Uterus (tissue), 4 donors: ENCODE results near the gene GNG7. TPM values are rescaled to one million over a fixed set of nuclear protein-coding genes. Genes with fewer than 3 reads are reported as not detected.
A peak's percentile ranks its signal among the peaks of the same experiment; 100 is the strongest.
"Not testable (repeated sequence)": the region's sequence is repeated elsewhere in the genome, so short reads cannot be mapped to it uniquely, and the experiment has no call there.

Experiments
- DNase-seq, 2 donors: peaks; one replicate each; pipeline ENCODE4 v3.0.0-alpha.2; 2019 to 2020
- H3K27ac ChIP-seq, 2 donors: fragments of 200-600 bp; sonication (generic); 1 replicate in 1 of 2; 2 replicates in 1 of 2; pipeline ENCODE4 v1.5.1; 2016 to 2018
- H3K27me3 ChIP-seq, 2 donors: fragments of 200-600 bp; sonication (generic); one replicate each; pipeline ENCODE4 v1.5.1; 2018 to 2019; ENCODE audit warnings: control low read depth in 1 of 2
- H3K36me3 ChIP-seq, 2 donors: fragments of 200-600 bp; sonication (generic); one replicate each; pipeline ENCODE4 v1.5.1; 2019; ENCODE audit warnings: control low read depth in 1 of 2
- H3K4me1 ChIP-seq, 2 donors: fragments of 200-600 bp; sonication (generic); one replicate each; pipeline ENCODE4 v1.5.1; 2018 to 2019; ENCODE audit warnings: control low read depth in 1 of 2
- H3K4me3 ChIP-seq, 2 donors: fragments of 200-600 bp; sonication (generic); 1 replicate in 1 of 2; 2 replicates in 1 of 2; pipeline ENCODE4 v1.5.1; 2018 to 2019; ENCODE audit warnings: mild to moderate bottlenecking in 1 of 2
- H3K9me3 ChIP-seq, 2 donors: fragments of 200-600 bp; sonication (generic); one replicate each; pipeline ENCODE4 v1.5.1; 2019; ENCODE audit warnings: control low read depth in 1 of 2
- POLR2A ChIP-seq, 2 donors: fragments of 450-650 bp; IDR thresholded peaks; one replicate each; pipeline ENCODE4 v1.6.1; 2016; ENCODE audit warnings: antibody characterized with exemption in 2 of 2, mild to moderate bottlenecking in 1 of 2, moderate library complexity in 1 of 2
- intact Hi-C: fragments of 100-400 bp; cut with DNase I; formaldehyde crosslinking; loops from one replicate; pipeline ENCODE4 v1.15.1; 2023; ENCODE audit warnings: low total_unique reads
- total RNA-seq, 4 donors: library from RNA; depleted of rRNA in 3 of 4; stranded (reverse); fragments of >200 nt in 3 of 4; gene quantifications; one replicate each; pipeline versions ENCODE4 v1.1.0 to v1.2.4, GENCODE V29; 2014 to 2023
- TF ChIP-seq, protein P1 (sequence below), 4 experiments: fragments of 200-600 bp in 2 of 4; fragments of 450-650 bp in 2 of 4; sonication (generic) in 2 of 4; IDR thresholded peaks; one replicate each; pipeline ENCODE4 v1.5.1; 2016 to 2019; ENCODE audit warnings: antibody characterized with exemption in 4 of 4, mild to moderate bottlenecking in 2 of 4, moderate library complexity in 1 of 4
- donor health status: DM: yes; HTN: yes; CAD: no.

The GNG7 gene
- total RNA-seq, 4 donors from 2014 or later = 0.88 to 11.1 (median 3.2) TPM

DNA sequence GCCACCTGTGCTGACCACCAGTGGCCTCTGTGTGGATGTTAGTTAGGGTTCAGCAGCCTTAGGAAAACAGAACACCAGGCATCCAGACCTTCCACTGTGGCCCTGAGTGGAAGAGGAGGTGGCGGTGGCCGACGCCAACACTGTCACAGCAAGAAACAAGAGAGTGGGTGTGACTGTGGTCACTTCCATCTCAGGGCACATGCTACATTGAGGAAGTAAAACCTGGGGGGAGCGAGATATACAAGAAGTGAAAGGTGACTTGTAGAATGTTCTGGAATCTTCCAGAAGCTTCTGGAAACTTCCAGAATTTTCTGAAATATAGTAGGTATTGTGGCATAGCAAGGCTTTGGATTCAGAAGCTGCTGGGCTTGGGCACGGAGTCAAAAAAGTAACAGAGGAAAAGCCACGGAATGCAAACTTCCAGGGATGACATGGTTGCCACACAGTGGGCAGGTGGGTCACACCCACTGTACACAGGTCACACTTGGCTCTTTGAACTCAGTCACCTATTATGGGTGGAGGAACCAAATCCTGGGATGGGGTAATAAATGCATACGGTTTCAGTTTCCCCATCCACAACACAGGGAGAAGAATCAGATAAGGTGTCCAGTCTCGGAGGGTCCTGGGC lies 24.3 kb downstream of the GNG7 start:
- Histone ChIP-seq H3K36me3 (no peaks in the 10 kb centered on the region), H3K9me3 (no peaks in the 10 kb centered on the region), H3K27me3 (no peaks in the 10 kb centered on the region), H3K27ac (no peak overlapping the region), H3K4me1 (no peaks in the 10 kb centered on the region), H3K4me3 (no peak overlapping the region)
- TF ChIP-seq POLR2A (IDR thresholded peaks at IDR 0.05) = no peak
- TF ChIP-seq, protein P1, sequence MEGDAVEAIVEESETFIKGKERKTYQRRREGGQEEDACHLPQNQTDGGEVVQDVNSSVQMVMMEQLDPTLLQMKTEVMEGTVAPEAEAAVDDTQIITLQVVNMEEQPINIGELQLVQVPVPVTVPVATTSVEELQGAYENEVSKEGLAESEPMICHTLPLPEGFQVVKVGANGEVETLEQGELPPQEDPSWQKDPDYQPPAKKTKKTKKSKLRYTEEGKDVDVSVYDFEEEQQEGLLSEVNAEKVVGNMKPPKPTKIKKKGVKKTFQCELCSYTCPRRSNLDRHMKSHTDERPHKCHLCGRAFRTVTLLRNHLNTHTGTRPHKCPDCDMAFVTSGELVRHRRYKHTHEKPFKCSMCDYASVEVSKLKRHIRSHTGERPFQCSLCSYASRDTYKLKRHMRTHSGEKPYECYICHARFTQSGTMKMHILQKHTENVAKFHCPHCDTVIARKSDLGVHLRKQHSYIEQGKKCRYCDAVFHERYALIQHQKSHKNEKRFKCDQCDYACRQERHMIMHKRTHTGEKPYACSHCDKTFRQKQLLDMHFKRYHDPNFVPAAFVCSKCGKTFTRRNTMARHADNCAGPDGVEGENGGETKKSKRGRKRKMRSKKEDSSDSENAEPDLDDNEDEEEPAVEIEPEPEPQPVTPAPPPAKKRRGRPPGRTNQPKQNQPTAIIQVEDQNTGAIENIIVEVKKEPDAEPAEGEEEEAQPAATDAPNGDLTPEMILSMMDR (IDR thresholded peaks at IDR 0.05) = no peak
- no peak for DNase-seq
- intact Hi-C loops = no loop called here

DNA sequence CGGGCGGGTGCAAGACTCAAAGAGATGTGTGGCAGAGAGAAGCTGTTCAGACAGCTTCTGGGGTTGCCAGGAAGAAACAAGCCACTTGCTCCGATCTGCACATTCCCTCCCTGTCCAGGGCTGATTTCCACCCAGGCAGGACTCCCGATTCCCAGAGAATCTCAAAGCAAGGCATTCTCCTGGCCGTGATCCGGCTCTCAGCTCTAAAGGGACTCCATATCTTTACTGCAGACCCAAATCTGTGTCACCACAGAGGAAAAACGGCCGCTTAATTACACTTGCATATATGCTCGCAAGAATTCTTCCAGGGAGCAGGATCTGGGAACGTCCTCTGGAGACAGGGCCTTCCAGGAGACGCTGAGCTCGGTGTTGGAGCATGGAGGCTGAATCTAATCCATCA lies 25.7 kb downstream of the GNG7 start:
- Histone ChIP-seq H3K9me3 (no peaks in the 10 kb centered on the region), H3K27me3 (no peaks in the 10 kb centered on the region), H3K36me3 (no peaks in the 10 kb centered on the region), H3K4me3 (no peak overlapping the region), H3K27ac (no peak overlapping the region), H3K4me1 (no peaks in the 10 kb centered on the region)
- intact Hi-C loops = no loop called here
- TF ChIP-seq, protein P1 (IDR thresholded peaks at IDR 0.05) = no peak
- TF ChIP-seq POLR2A (IDR thresholded peaks at IDR 0.05) = no peak
- no peak for DNase-seq

DNA sequence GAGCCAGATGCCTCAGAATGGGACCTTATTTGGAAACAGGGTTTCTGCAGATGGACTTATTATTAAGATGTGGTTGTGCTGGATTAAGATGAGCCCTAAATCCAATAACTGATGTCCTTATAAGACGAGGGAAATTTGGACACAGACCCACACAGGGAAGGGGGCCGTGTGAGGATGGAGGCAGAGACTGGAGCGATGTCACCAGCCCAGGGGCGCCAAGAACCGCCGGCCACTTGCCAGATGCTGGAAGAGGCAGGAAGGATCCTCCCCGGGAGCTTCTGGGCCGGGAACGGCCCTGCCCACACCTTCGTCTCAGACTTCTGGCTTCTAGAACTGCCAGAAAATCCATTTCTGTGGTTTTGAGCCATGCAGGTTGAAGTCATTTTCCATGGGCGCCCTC lies 26.6 kb downstream of the GNG7 start:
- peak in 1 of 2 donors; percentile 27 for DNase-seq
- no peaks in the 10 kb centered on the region for H3K9me3 ChIP-seq
- intact Hi-C loops = no loop called here
- no peak overlapping the region for H3K27ac ChIP-seq
- no peaks in the 10 kb centered on the region for H3K36me3 ChIP-seq
- no peaks in the 10 kb centered on the region for H3K27me3 ChIP-seq
- no peak overlapping the region for H3K4me3 ChIP-seq
- H3K4me1 ChIP-seq = no peaks in the 10 kb centered on the region
- TF ChIP-seq POLR2A (IDR thresholded peaks at IDR 0.05) = no peak
- TF ChIP-seq, protein P1 (IDR thresholded peaks at IDR 0.05) = no peak

DNA sequence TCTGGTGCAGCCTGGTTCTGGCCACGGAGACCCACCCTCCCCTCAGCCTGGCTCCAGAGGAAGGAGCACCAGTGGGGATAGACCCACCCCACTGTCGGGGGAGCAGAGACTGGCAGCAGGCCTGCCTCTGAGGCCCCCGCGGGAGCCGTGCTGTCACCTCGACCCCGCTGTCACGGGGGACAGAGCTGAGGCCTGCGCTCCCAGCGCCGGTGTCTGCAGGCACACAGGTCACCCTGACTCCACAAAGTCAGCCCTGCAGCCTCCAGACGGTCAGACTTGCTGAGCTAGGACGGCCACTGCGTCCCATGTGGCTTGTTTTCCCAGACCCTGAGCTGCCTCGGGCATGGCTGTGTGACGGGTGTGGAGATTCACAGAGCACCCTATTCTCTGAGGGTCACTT lies 32.3 kb downstream of the GNG7 start:
- no peak for DNase-seq
- H3K27me3 ChIP-seq = no peaks in the 10 kb centered on the region
- no peak overlapping the region for H3K4me3 ChIP-seq

DNA sequence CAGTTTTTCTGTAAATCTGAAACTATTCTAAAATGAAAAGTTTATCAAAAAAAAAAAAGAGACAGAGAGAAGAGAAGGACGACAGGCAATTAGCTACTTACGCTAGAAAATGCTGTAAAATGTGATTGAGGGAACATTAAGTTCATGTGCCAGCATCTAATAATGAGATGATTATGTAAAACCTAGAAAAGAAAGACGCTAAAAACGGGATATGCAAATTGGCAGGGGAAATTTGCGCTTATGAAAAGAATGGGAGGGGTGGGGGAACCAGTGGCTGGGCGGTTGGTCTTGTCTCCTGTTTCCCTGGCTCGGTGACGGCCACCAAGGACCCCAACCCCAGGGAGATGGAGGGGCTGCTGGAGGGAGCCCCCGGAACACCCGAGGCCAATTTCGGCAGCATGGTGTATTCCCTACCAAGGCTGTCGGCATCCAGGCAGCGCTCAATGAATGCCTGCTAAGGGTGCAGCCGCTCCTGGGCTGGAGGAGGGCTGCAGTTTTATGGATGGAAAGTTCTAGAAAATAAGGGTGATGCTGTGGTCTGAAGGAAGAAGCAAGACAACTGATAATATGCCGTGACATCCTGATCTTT lies 34.2 kb downstream of the GNG7 start:
- intact Hi-C loops = no loop called here
- Histone ChIP-seq H3K4me1 (no peaks in the 10 kb centered on the region), H3K27ac (no peak overlapping the region), H3K9me3 (no peaks in the 10 kb centered on the region), H3K27me3 (no peaks in the 10 kb centered on the region), H3K36me3 (no peaks in the 10 kb centered on the region), H3K4me3 (no peak overlapping the region)
- no peak for DNase-seq
- TF ChIP-seq, protein P1 (IDR thresholded peaks at IDR 0.05) = no peak
- no peak for TF ChIP-seq POLR2A (IDR thresholded peaks at IDR 0.05)

More for the DNA sequence above, 32.3 kb downstream of the GNG7 start:
- no peak overlapping the region for H3K27ac ChIP-seq
- H3K4me1 ChIP-seq = no peaks in the 10 kb centered on the region
- H3K36me3 ChIP-seq = no peaks in the 10 kb centered on the region
- TF ChIP-seq POLR2A (IDR thresholded peaks at IDR 0.05) = no peak
- TF ChIP-seq, protein P1 (IDR thresholded peaks at IDR 0.05) = no peak
- no peaks in the 10 kb centered on the region for H3K9me3 ChIP-seq
- intact Hi-C loops = no loop called here

DNA sequence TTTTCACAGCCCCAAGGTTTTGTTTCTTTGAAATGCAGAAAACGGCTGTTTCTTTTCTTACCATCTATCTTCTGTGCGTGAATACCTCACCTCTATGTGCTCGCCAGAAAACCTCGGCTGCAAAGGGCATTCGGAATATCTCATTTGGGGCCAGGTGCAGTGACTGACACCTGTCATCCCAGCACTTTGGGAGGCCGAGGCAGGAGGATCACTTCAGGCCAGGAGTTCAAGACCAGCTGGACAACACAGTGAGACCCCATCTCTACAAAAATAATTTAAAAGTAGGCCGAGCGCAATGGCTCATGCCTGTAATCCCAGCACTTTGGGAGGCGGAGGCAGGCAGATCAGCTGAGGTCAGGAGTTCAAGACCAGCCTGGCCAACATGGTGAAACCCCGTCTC lies 35.1 kb downstream of the GNG7 start:
- H3K4me3 ChIP-seq, H3K4me1 ChIP-seq, intact Hi-C loops, H3K27me3 ChIP-seq, H3K27ac ChIP-seq, H3K36me3 ChIP-seq, H3K9me3 ChIP-seq, DNase-seq: not testable (repeated sequence)
